GM23338 (cell line): ENCODE results near the gene TSPAN32. TPM values are rescaled to one million over a fixed set of nuclear protein-coding genes. Genes with fewer than 3 reads are reported as not detected.
"Not testable (repeated sequence)": the region's sequence is repeated elsewhere in the genome, so short reads cannot be mapped to it uniquely, and the experiment has no call there.

Experiments
- ATAC-seq: fragments of 200-7000 bp; cut with Tn5 transposase; 3 replicates; pipeline ENCODE4 v1.9.1; 2020
- DNase-seq: peaks from one replicate; pipeline ENCODE4 v3.0.0-alpha.2; 2015; ENCODE audit warnings: low spot score
- H2AFZ ChIP-seq: fragments of 200-600 bp; sonication (generic); 2 replicates; pipeline ENCODE4 v1.8.0; 2016; ENCODE audit warnings: antibody characterized with exemption, mild to moderate bottlenecking, moderate library complexity
- H3F3A ChIP-seq: fragments of 200-600 bp; sonication (generic); replicated peaks from 2 replicates; pipeline ENCODE4 v1.8.0; 2017; ENCODE audit warnings: antibody characterized with exemption, mixed run types, low read depth
- H3K27ac ChIP-seq: fragments of 200-600 bp; sonication (generic); 2 replicates; pipeline ENCODE4 v1.6.1; 2016; ENCODE audit warnings: low read depth
- H3K27me3 ChIP-seq: fragments of 200-600 bp; sonication (generic); 2 replicates; pipeline ENCODE4 v1.8.0; 2016; ENCODE audit warnings: mild to moderate bottlenecking, mixed run types, moderate library complexity; ENCODE audit not compliant: insufficient read depth
- H3K36me3 ChIP-seq: fragments of 200-600 bp; sonication (generic); 2 replicates; pipeline ENCODE4 v1.8.0; 2016; ENCODE audit warnings: mild to moderate bottlenecking; ENCODE audit not compliant: insufficient read depth
- H3K4me1 ChIP-seq: fragments of 200-600 bp; sonication (generic); 2 replicates; pipeline ENCODE4 v1.8.0; 2016; ENCODE audit warnings: mild to moderate bottlenecking, moderate library complexity; ENCODE audit not compliant: insufficient read depth
- H3K4me2 ChIP-seq: fragments of 200-600 bp; sonication (generic); 2 replicates; pipeline ENCODE4 v1.7.1; 2017; ENCODE audit warnings: mixed run types
- H3K4me3 ChIP-seq: fragments of 200-600 bp; sonication (generic); 2 replicates; pipeline ENCODE4 v1.6.1; 2016; ENCODE audit warnings: mixed run types
- H3K79me2 ChIP-seq: fragments of 200-600 bp; sonication (generic); replicated peaks from 2 replicates; pipeline ENCODE4 v1.8.0; 2017; ENCODE audit warnings: mild to moderate bottlenecking; ENCODE audit not compliant: insufficient read depth
- H3K9me2 ChIP-seq: fragments of 200-600 bp; sonication (generic); 2 replicates; pipeline ENCODE4 v1.8.0; 2017; ENCODE audit not compliant: insufficient read depth
- H4K20me1 ChIP-seq: fragments of 200-600 bp; sonication (generic); replicated peaks from 2 replicates; pipeline ENCODE4 v1.8.0; 2017; ENCODE audit warnings: mild to moderate bottlenecking; ENCODE audit not compliant: insufficient read depth
- H3K27ac Mint-ChIP-seq: 2 replicates; pipeline ENCODE4 v1.8.0; 2020; ENCODE audit warnings: inconsistent platforms, mild to moderate bottlenecking, moderate library complexity, mixed read lengths
- H3K27me3 Mint-ChIP-seq: 3 replicates; pipeline ENCODE4 v1.8.0; 2022; ENCODE audit warnings: low read depth, mild to moderate bottlenecking, moderate library complexity, mixed read lengths, inconsistent platforms; ENCODE audit not compliant: insufficient read depth, poor library complexity
- H3K36me3 Mint-ChIP-seq: 3 replicates; pipeline ENCODE4 v1.8.0; 2021; ENCODE audit warnings: low read depth, mild to moderate bottlenecking, inconsistent platforms, moderate library complexity, mixed read lengths
- H3K4me1 Mint-ChIP-seq: 3 replicates; pipeline ENCODE4 v1.8.0; 2020; ENCODE audit warnings: mild to moderate bottlenecking, inconsistent platforms, mixed read lengths
- H3K4me3 Mint-ChIP-seq: 3 replicates; pipeline ENCODE4 v1.8.0; 2021; ENCODE audit warnings: moderate library complexity, mild to moderate bottlenecking, inconsistent platforms, mixed read lengths
- H3K9me3 Mint-ChIP-seq: 3 replicates; pipeline ENCODE4 v1.8.0; 2020; ENCODE audit warnings: moderate library complexity, mild to moderate bottlenecking, inconsistent platforms, mixed read lengths
- CREB1 ChIP-seq: fragments of 250-450 bp; sonication (Bioruptor Pico); IDR thresholded peaks from 2 replicates; pipeline ENCODE4 v1.5.0; 2020; ENCODE audit warnings: low read depth, mild to moderate bottlenecking, moderate library complexity
- NANOG ChIP-seq: IDR thresholded peaks from 2 replicates; pipeline ENCODE4 v1.6.1; 2016; ENCODE audit warnings: antibody characterized with exemption, borderline replicate concordance
- ZNF114 ChIP-seq: fragments of 250-450 bp; sonication (Bioruptor Pico); IDR thresholded peaks from 2 replicates; pipeline ENCODE4 v1.5.0; 2020; ENCODE audit warnings: mild to moderate bottlenecking, moderate library complexity
- polyA plus RNA-seq: library from polyadenylated mRNA; unstranded; fragments of >200 nt; fragmentation: Nextera tagmentation; extraction: Ambion mirVana; gene quantifications from 2 replicates; pipeline ENCODE4 v1.2.1, GENCODE V29; 2016
- total RNA-seq: library from RNA; depleted of rRNA; stranded (reverse); fragments of >200 nt; shearing (Covaris generic); gene quantifications from 2 replicates; pipeline ENCODE4 v1.2.3, GENCODE V29; 2014
- TF ChIP-seq, protein P1 (sequence below): IDR thresholded peaks from one replicate; pipeline ENCODE4 v1.6.1; 2018; ENCODE audit warnings: antibody characterized with exemption; ENCODE audit not compliant: unreplicated experiment
- TF ChIP-seq, protein P2 (sequence below): fragments of 250-450 bp; sonication (Bioruptor Pico); IDR thresholded peaks from 2 replicates; pipeline ENCODE4 v1.5.0; 2020; ENCODE audit warnings: mild to moderate bottlenecking, moderate library complexity

TSPAN32 gene
- total and polyA plus RNA-seq, 2 experiments from 2014 or later, result not detected

DNA sequence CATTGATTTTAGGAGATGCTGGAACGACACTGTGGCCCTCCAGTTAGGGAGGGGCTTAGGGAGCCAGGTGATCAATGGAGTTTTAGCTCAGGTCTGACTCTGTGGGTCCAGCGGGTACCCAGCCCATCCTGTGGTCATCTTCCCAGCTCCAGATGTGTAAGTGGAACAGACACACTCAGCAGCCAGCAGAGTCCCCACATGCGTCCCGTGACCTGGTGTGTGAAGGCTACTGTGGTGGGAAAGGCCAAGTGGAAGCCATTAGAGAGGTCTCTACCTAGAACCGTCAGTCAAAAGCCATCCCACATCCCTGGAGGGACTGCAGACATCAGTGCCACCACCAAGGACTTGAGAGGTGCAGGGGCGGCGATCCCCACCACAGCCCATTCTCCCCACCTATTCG is 55.4 kb downstream of the TSPAN32 start (continued):
- TF ChIP-seq, protein P1, sequence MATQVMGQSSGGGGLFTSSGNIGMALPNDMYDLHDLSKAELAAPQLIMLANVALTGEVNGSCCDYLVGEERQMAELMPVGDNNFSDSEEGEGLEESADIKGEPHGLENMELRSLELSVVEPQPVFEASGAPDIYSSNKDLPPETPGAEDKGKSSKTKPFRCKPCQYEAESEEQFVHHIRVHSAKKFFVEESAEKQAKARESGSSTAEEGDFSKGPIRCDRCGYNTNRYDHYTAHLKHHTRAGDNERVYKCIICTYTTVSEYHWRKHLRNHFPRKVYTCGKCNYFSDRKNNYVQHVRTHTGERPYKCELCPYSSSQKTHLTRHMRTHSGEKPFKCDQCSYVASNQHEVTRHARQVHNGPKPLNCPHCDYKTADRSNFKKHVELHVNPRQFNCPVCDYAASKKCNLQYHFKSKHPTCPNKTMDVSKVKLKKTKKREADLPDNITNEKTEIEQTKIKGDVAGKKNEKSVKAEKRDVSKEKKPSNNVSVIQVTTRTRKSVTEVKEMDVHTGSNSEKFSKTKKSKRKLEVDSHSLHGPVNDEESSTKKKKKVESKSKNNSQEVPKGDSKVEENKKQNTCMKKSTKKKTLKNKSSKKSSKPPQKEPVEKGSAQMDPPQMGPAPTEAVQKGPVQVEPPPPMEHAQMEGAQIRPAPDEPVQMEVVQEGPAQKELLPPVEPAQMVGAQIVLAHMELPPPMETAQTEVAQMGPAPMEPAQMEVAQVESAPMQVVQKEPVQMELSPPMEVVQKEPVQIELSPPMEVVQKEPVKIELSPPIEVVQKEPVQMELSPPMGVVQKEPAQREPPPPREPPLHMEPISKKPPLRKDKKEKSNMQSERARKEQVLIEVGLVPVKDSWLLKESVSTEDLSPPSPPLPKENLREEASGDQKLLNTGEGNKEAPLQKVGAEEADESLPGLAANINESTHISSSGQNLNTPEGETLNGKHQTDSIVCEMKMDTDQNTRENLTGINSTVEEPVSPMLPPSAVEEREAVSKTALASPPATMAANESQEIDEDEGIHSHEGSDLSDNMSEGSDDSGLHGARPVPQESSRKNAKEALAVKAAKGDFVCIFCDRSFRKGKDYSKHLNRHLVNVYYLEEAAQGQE, result no peak
- TF ChIP-seq CREB1 (CRISPR knock-in tag) (no peak), NANOG (no peak), ZNF114 (no peak)
- TF ChIP-seq, protein P2, sequence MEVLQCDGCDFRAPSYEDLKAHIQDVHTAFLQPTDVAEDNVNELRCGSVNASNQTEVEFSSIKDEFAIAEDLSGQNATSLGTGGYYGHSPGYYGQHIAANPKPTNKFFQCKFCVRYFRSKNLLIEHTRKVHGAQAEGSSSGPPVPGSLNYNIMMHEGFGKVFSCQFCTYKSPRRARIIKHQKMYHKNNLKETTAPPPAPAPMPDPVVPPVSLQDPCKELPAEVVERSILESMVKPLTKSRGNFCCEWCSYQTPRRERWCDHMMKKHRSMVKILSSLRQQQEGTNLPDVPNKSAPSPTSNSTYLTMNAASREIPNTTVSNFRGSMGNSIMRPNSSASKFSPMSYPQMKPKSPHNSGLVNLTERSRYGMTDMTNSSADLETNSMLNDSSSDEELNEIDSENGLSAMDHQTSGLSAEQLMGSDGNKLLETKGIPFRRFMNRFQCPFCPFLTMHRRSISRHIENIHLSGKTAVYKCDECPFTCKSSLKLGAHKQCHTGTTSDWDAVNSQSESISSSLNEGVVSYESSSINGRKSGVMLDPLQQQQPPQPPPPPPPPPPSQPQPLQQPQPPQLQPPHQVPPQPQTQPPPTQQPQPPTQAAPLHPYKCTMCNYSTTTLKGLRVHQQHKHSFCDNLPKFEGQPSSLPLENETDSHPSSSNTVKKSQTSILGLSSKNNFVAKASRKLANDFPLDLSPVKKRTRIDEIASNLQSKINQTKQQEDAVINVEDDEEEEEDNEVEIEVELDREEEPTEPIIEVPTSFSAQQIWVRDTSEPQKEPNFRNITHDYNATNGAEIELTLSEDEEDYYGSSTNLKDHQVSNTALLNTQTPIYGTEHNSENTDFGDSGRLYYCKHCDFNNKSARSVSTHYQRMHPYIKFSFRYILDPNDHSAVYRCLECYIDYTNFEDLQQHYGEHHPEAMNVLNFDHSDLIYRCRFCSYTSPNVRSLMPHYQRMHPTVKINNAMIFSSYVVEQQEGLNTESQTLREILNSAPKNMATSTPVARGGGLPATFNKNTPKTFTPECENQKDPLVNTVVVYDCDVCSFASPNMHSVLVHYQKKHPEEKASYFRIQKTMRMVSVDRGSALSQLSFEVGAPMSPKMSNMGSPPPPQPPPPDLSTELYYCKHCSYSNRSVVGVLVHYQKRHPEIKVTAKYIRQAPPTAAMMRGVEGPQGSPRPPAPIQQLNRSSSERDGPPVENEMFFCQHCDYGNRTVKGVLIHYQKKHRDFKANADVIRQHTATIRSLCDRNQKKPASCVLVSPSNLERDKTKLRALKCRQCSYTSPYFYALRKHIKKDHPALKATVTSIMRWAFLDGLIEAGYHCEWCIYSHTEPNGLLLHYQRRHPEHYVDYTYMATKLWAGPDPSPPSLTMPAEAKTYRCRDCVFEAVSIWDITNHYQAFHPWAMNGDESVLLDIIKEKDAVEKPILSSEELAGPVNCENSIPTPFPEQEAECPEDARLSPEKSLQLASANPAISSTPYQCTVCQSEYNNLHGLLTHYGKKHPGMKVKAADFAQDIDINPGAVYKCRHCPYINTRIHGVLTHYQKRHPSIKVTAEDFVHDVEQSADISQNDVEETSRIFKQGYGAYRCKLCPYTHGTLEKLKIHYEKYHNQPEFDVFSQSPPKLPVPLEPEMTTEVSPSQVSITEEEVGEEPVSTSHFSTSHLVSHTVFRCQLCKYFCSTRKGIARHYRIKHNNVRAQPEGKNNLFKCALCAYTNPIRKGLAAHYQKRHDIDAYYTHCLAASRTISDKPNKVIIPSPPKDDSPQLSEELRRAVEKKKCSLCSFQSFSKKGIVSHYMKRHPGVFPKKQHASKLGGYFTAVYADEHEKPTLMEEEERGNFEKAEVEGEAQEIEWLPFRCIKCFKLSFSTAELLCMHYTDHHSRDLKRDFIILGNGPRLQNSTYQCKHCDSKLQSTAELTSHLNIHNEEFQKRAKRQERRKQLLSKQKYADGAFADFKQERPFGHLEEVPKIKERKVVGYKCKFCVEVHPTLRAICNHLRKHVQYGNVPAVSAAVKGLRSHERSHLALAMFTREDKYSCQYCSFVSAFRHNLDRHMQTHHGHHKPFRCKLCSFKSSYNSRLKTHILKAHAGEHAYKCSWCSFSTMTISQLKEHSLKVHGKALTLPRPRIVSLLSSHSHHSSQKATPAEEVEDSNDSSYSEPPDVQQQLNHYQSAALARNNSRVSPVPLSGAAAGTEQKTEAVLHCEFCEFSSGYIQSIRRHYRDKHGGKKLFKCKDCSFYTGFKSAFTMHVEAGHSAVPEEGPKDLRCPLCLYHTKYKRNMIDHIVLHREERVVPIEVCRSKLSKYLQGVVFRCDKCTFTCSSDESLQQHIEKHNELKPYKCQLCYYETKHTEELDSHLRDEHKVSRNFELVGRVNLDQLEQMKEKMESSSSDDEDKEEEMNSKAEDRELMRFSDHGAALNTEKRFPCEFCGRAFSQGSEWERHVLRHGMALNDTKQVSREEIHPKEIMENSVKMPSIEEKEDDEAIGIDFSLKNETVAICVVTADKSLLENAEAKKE (CRISPR knock-in tag), result no peak

DNA sequence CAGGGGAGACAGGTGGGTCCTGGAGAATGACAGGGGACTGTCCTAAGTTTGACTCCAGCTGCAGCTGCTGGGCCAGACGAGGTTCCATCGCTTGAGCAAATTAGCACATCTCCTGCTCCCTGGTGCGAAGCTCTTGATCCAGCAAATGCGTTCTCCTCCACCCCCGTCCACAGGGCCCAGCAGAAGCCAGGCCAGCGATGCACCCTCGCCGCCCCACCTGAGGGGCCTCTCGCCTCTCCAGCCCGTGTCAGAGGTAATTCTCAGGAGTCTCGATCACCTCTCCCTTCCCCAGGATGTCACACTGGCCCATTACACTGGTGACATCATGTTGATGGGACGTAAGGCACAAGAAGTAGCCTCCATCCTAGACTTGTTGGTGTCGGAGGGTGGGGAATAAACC is 55.8 kb downstream of the TSPAN32 start:
- not testable (repeated sequence) for H2AFZ ChIP-seq, H3K36me3 ChIP-seq, H3K4me1 ChIP-seq, H3K36me3 Mint-ChIP-seq, H3K4me1 Mint-ChIP-seq, ATAC-seq, H3K4me2 ChIP-seq, H3K9me2 ChIP-seq, H3F3A ChIP-seq, H3K4me3 Mint-ChIP-seq, H3K79me2 ChIP-seq, H3K4me3 ChIP-seq, H4K20me1 ChIP-seq, H3K27me3 ChIP-seq, DNase-seq, H3K27ac Mint-ChIP-seq, H3K27ac ChIP-seq
- Mint-ChIP-seq H3K9me3 (peaks cover 15% of the 10 kb centered on the region), H3K27me3 (peaks cover 16% of the 10 kb centered on the region)
